ELR (cell line): ENCODE measurements around the gene MSANTD3.
A peak's percentile ranks its signal among the peaks of the same experiment; 100 is the strongest.
"Not testable (repeated sequence)": the region's sequence is repeated elsewhere in the genome, so short reads cannot be mapped to it uniquely, and the experiment has no call there.

ENCODE experiments used
- DNase-seq: peaks from one replicate; pipeline ENCODE4 v3.0.0-alpha.2; 2015; ENCODE audit warnings: low read depth

MSANTD3 gene, protein sequence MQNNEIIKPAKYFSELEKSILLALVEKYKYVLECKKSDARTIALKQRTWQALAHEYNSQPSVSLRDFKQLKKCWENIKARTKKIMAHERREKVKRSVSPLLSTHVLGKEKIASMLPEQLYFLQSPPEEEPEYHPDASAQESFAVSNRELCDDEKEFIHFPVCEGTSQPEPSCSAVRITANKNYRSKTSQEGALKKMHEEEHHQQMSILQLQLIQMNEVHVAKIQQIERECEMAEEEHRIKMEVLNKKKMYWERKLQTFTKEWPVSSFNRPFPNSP

GRCh38 chr9:100426530-100427365 lies at the start of gene MSANTD3:
Gene MSANTD3 (plus strand): TSS chr9:100427143. CDS start chr9:100441939, 14,796 bp downstream.
- peak; percentile 90 for DNase-seq

GRCh38 chr9:100379862-100380261 lies 47.1 kb upstream of the MSANTD3 start:
- DNase-seq = peak; percentile 93

- not testable (repeated sequence) for DNase-seq
Observed at GRCh38 chr9:100392989-100393388, 34.0 kb upstream of the MSANTD3 start.

- no peak for DNase-seq
Observed at GRCh38 chr9:100394032-100394695, 32.8 kb upstream of the MSANTD3 start.

DNA sequence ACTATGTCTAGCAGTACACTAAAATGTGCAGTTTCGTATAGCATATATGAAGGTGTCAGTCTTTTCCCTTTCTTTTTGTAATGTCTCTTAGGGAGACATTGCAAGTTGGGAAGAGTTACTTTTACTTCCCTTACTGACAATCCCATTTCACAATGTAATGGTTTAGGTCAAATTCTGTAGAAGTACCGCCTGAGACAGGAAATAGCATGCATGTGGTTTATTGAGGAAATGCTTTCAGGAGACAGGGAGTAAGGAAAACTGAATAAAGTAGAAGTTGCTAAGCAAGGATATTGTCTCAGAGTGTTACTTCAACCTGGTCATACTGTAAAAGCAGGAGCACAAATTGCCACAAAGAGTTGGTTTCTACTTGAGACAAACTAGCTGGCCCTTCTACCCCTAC lies 32.1 kb upstream of the MSANTD3 start:
- DNase-seq = peak; percentile 15

DNA sequence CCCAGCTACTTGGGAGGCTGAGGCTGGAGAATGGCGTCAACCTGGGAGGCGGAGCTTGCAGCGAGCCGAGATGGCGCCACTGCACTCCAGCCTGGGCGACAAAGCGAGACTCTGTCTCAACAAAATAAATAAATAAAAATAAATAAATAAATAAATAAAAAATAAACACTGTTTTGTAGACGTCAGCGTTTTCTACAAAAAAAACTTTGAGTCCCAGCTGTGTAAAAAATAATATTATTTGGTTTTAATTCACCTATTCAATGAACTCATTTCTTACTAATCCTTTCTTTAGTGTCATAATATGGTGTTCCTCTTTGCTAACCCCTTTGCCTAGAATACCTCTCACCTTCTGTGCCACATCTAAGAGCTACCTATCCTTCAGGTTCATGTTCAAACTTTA lies 30.2 kb upstream of the MSANTD3 start:
- DNase-seq = no peak

DNA sequence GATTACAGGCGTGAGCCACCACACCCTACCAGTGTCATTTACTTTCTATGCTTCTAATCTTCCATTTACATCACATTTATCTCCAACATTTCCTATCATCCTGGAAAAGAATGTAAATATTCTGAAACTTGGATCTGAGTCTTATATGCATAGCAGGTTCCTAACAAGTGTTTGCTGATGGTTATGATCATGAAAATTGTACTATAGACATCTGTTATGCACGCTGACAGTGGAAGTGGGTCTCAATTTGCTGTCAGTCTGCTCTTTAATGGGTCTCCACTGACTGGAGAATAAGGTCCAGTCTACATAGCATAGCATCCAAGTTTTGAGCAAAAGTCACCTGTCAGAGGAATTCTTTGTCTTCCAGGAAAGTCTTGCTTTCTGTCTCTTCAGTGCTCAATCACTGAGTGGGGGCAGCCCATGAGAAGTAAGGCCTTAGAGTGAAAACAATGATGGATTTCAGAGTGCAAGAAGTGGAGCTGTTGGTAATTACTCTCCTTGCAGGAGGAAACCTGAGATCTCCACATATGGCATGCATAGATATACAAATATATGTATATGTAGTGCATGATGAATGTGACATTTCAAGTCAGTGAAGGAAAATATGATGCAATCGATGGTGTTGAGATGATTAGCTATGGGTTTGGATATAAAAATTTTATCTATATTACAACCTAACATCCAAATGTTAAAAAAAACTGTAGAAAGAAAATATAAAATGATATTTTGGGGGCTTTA lies 29.2 kb upstream of the MSANTD3 start:
- DNase-seq = no peak

- DNase-seq = no peak
Observed at GRCh38 chr9:100401042-100401441, 25.9 kb upstream of the MSANTD3 start.

- no peak for DNase-seq
Observed at GRCh38 chr9:100406962-100407361, 20.0 kb upstream of the MSANTD3 start.

DNA sequence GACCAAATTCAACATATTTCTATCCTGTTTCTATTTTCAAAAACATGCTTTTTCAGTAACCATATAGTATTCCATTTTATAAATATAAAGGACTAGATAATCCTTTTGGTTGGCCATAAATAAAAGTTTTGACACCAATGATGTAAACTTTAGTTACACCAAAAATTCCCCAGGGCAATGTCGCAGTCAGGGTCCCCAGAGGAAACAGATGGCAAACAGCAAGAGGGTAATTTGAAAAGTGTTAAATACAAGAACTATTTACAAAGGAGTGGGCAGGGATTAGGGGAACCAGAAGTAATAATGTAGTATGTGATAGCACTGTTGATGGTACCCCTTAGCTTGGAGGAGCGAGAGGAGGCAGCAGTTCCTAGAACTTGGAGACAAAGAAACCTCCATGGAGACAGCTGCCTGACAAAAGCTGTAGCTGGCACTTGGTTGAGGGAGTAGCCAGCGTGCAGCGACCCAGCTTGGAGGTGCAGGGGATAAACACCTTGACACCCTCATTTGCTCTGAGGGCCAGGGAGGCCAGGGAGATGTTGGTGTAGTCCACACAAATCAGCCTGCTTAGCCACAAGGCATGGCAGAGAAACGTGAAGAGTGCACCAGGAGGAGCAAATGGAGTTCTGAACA lies 18.3 kb upstream of the MSANTD3 start:
- no peak for DNase-seq

DNA sequence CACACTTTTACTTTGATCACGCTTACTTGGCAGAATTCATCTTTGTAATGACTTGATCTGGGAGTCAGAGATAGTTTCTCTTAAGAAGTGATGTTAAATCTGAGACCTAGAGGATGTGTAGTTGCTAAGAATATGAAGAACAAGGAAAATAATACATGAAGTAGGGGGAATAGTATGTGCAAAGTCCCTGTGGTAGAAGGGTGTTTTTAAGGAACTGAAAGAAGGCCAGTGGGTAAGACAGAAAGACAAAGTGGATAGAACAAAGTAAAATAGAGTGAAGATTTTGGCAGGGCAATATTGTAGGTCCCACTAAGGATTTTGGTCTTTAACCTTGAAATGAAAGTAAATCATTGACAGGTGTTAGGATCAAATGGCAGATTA lies 17.8 kb upstream of the MSANTD3 start:
- DNase-seq = no peak

GRCh38 chr9:100411472-100412283 lies 15.3 kb upstream of the MSANTD3 start:
- DNase-seq = peak; percentile 96

GRCh38 chr9:100413839-100414420 lies 13.0 kb upstream of the MSANTD3 start:
- no peak for DNase-seq

GRCh38 chr9:100417815-100418214 lies 9.1 kb upstream of the MSANTD3 start:
- no peak for DNase-seq

- DNase-seq = no peak
Observed at GRCh38 chr9:100419166-100419565, 7.8 kb upstream of the MSANTD3 start.

- peak; percentile 66 for DNase-seq
Observed at GRCh38 chr9:100421116-100421515, 5.8 kb upstream of the MSANTD3 start.

GRCh38 chr9:100425758-100426157 lies 1.2 kb upstream of the MSANTD3 start:
- DNase-seq = peak; percentile 22

DNA sequence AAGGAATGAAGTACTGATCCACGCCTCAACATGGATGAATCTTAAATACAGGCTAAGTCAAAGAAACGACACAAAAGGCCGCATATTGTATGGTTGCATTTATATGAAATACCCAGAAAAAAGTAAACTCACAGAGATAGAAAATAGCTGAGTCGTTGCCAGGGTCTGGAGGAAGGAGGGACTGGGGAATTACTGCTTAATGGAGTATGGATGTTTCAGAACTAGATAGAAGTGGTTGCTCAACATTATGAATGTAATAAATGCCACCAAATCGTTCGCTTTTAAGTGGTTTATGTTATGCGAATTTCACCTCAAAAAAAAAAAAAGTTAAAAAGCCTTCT lies 784 bp upstream of the MSANTD3 start:
- DNase-seq = no peak

- DNase-seq = peak; percentile 90
Observed at GRCh38 chr9:100427366-100428263, 672 bp downstream of the MSANTD3 start.
